Activated CD4-positive, alpha-beta T cell treated with anti-CD3 and anti-CD28 coated beads for 36 hours (primary cell): ENCODE measurements around the gene SCAMP2. TPM values are rescaled to one million over a fixed set of nuclear protein-coding genes. Genes with fewer than 3 reads are reported as not detected.
A peak's percentile ranks its signal among the peaks of the same experiment; 100 is the strongest.

Experiments used
- ATAC-seq: fragments of 200-7000 bp; cut with Tn5 transposase; one replicate; pipeline ENCODE4 v1.10.0; 2021; ENCODE audit warnings: mild to moderate bottlenecking, moderate library complexity
- CTCF ChIA-PET: fragments of 350-600 bp; sonication (Branson Sonifier 250); formaldehyde crosslinking; loops from one replicate; lab custom pipeline; 2021; ENCODE audit warnings: antibody characterized with exemption; lab: Charles Lee
- POLR2A ChIA-PET: fragments of 350-600 bp; sonication (Branson Sonifier 250); formaldehyde crosslinking; loops from one replicate; lab custom pipeline; 2021; ENCODE audit warnings: antibody characterized with exemption, inconsistent platforms; lab: Charles Lee
- DNase-seq: peaks from one replicate; pipeline ENCODE4 v3.0.0-alpha.2; 2020
- H3K27ac Mint-ChIP-seq: one replicate; pipeline ENCODE4 v1.8.0; 2021; ENCODE audit warnings: mixed read lengths
- H3K27me3 Mint-ChIP-seq: one replicate; pipeline ENCODE4 v1.8.0; 2021; ENCODE audit warnings: mixed read lengths
- H3K36me3 Mint-ChIP-seq: one replicate; pipeline ENCODE4 v1.8.0; 2021; ENCODE audit warnings: low read depth, mixed read lengths
- H3K4me1 Mint-ChIP-seq: one replicate; pipeline ENCODE4 v1.8.0; 2021; ENCODE audit warnings: mixed read lengths
- H3K4me3 Mint-ChIP-seq: one replicate; pipeline ENCODE4 v1.8.0; 2021; ENCODE audit warnings: mild to moderate bottlenecking, moderate library complexity, mixed read lengths
- H3K9me3 Mint-ChIP-seq: one replicate; pipeline ENCODE4 v1.8.0; 2021; ENCODE audit warnings: low read depth, mixed read lengths
- intact Hi-C, 2 experiments: fragments of 100-400 bp; cut with DNase I in 1 of 2; cut with micrococcal nuclease in 1 of 2; formaldehyde crosslinking; loops; one replicate each; pipeline versions ENCODE4 v1.14.2 to v1.15.1; 2022 to 2024; cut with DNase I, micrococcal nuclease
- total RNA-seq, 2 experiments: library from RNA; stranded (reverse); gene quantifications; one replicate each; pipeline ENCODE4 v1.2.3, GENCODE V29; 2021

SCAMP2 gene
- total RNA-seq, 2 experiments from 2014 or later: 61.6 to 83.4 TPM

DNA sequence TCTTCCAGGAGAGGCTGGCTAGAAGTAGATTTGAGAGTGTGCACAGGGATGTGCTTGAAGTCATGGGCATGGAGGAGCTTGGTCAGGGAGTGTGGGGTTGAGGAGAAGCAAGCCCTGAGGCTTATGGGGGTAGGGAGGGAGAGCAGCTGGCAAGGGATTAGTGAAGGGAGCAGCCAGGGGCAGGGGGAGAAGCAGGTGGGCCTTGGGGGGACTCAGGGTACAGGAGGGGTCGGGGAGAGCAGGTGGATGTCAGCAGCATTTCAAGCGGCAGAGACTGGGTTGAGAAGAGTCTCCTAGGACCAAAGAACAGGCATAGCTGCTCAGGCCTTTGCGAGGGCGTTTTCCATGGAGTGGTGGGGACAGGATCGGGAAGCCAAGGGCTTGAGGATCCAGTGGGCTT, 63.9 kb downstream of the SCAMP2 start:
- ChIA-PET POLR2A (interaction anchor here (0.6 kb wide), 1 partner anchor 52 kb away, joined by 3 read pairs; no protein-coding TSS in a partner anchor), CTCF (interaction anchor here (0.8 kb wide), 1 partner anchor 158 kb away, joined by 3 read pairs; no protein-coding TSS in a partner anchor)
- H3K9me3 Mint-ChIP-seq: no peaks in the 10 kb centered on the region
- no peaks in the 10 kb centered on the region for H3K27me3 Mint-ChIP-seq
- H3K27ac Mint-ChIP-seq: no peak overlapping the region
- no peak overlapping the region for H3K4me3 Mint-ChIP-seq
- no peak for ATAC-seq
- intact Hi-C loops: no loop called here
- H3K36me3 Mint-ChIP-seq: peaks cover 7% of the 10 kb centered on the region
- no peak for DNase-seq
- H3K4me1 Mint-ChIP-seq: peaks cover 21% of the 10 kb centered on the region

DNA sequence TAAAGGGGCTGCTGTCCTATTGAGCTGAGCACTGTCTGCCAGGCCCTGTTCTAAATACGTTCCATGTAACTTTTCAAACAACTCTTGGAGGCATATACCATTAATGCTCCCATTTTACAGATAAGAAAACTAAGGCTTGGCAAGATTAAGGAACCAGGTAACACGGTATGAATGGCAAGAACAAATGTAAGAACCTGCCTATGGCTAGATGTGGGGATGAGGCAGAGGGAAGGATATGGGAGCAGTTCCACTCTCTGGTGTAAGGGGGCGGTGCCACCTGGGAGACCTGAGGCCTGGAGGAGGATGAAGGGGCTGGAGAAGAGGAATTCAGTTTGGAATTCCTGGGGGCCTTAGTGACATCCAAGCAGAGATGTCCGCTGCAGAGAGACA, 64.3 kb downstream of the SCAMP2 start:
- ChIA-PET POLR2A (no interaction called here), CTCF (interaction anchor here (0.6 to 1.2 kb wide), 4 partner anchors 14 to 157 kb away, joined by 3 read pairs; no protein-coding TSS in a partner anchor)
- ATAC-seq: no peak
- intact Hi-C loops: no loop called here
- no peak for DNase-seq
- H3K27me3 Mint-ChIP-seq: no peaks in the 10 kb centered on the region
- H3K27ac Mint-ChIP-seq: no peak overlapping the region
- H3K4me3 Mint-ChIP-seq: no peak overlapping the region
- H3K36me3 Mint-ChIP-seq: peaks cover 11% of the 10 kb centered on the region
- no peaks in the 10 kb centered on the region for H3K9me3 Mint-ChIP-seq
- peaks cover 21% of the 10 kb centered on the region for H3K4me1 Mint-ChIP-seq

DNA sequence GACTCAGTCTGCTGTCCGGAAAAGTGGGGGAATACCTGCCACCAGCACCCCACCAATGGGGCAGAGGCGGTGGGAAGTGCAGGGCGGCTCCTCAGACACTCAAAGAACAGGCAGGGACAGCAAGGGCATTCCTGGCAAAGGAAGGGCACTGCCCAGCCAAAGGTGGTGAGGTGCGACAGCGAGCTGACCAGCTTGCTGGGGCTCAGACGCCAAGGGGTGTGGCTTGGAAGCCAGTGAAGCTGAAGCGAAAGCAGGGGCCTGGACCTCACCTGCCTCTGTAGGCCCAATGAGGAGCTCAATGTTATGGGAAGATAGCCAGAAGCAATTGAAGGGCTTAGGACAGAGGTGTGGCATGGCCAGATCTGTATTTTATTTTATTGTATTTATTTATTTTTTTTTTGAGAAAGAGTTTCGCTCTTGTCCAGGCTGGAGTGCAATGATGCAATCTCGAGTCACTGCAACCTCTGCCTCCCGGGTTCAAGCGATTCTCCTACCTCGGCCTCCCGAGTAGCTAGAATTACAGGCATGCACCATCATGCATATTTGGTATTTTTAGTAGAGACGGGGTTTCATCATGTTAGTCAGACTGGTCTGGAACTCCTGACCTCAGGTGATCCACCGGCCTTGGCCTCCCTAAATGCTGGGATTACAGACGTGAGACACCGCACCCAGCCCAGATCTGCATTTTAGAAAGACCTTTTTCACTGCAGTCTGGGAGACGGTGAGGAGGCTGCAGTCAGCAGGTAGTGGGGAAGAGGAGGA, 64.9 kb downstream of the SCAMP2 start:
- DNase-seq: no peak
- intact Hi-C loops: no loop called here
- ChIA-PET CTCF (interaction anchor here (0.6 to 1.9 kb wide), 9 partner anchors 13 to 176 kb away, joined by 3 to 6 read pairs (median 3); no protein-coding TSS in a partner anchor), POLR2A (interaction anchor here (0.6 to 0.7 kb wide), 3 partner anchors 25 to 161 kb away, joined by 3 to 9 read pairs (median 4); no protein-coding TSS in a partner anchor)
- Mint-ChIP-seq H3K9me3 (no peaks in the 10 kb centered on the region), H3K36me3 (peaks cover 12% of the 10 kb centered on the region), H3K4me1 (peaks cover 21% of the 10 kb centered on the region), H3K27ac (peak overlapping the region; percentile 70), H3K27me3 (no peaks in the 10 kb centered on the region), H3K4me3 (no peak overlapping the region)
- ATAC-seq: peak; percentile 6

- ATAC-seq (no peak), DNase-seq (no peak)
- intact Hi-C loops: no loop called here
- Mint-ChIP-seq H3K36me3 (peaks cover 19% of the 10 kb centered on the region), H3K4me3 (no peak overlapping the region), H3K27ac (peak overlapping the region; percentile 32), H3K4me1 (peaks cover 21% of the 10 kb centered on the region), H3K27me3 (no peaks in the 10 kb centered on the region), H3K9me3 (no peaks in the 10 kb centered on the region)
- ChIA-PET POLR2A (no interaction called here), CTCF (interaction anchor here (0.8 to 1.9 kb wide), 5 partner anchors 9 to 194 kb away, joined by 3 to 6 read pairs (median 3); no protein-coding TSS in a partner anchor)
Measured at GRCh38 chr15:74807282-74807681, 65.9 kb downstream of the SCAMP2 start.

GRCh38 chr15:74804935-74805334, 68.2 kb downstream of the SCAMP2 start:
- H3K9me3 Mint-ChIP-seq: no peaks in the 10 kb centered on the region
- ChIA-PET CTCF (interaction anchor here (1.0 to 2.9 kb wide), 8 partner anchors 12 to 170 kb away, joined by 3 to 16 read pairs (median 4); no protein-coding TSS in a partner anchor), POLR2A (interaction anchor here (1.1 to 1.2 kb wide), 2 partner anchors 11 to 121 kb away, joined by 4 to 7 read pairs; no protein-coding TSS in a partner anchor)
- ATAC-seq: no peak
- H3K4me1 Mint-ChIP-seq: peaks cover 25% of the 10 kb centered on the region
- DNase-seq: no peak
- peak overlapping the region; percentile 12 for H3K27ac Mint-ChIP-seq
- peaks cover 37% of the 10 kb centered on the region for H3K36me3 Mint-ChIP-seq
- intact Hi-C loops: loop anchor here in 1 of 2 experiments (5.0 kb wide), 1 partner anchor 37 kb away; the partner anchor contains the start of gene ULK3
- no peak overlapping the region for H3K4me3 Mint-ChIP-seq
- no peaks in the 10 kb centered on the region for H3K27me3 Mint-ChIP-seq

DNA sequence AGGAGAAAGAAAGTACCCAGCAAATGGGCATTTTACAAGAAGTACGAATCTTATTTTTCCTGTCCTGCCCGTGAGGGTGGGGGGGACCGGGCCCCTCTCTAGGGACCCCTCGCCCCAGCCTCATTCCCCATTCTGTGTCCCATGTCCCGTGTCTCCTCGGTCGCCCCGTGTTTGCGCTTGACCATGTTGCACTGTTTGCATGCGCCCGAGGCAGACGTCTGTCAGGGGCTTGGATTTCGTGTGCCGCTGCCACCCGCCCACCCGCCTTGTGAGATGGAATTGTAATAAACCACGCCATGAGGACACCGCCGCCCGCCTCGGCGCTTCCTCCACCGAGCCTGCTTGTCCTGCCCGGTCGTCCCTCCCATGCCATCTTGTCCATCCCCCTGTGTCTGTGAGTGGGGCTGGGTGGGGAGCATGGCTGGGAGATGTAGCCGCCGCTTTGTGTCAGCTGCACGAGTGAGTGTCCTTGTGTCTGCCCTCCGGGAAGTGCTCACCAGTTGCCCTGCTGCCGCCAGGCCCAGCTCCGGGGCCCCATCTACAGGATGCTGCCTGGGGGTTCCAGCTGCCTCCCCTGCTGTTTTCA, 70.2 kb downstream of the SCAMP2 start:
- H3K27ac Mint-ChIP-seq: peak overlapping the region; percentile 51
- no peak for ATAC-seq
- ChIA-PET CTCF (interaction anchor here (1.4 kb wide), 1 partner anchor 15 kb away, joined by 9 read pairs; no protein-coding TSS in a partner anchor), POLR2A (no interaction called here)
- H3K36me3 Mint-ChIP-seq: peaks cover 55% of the 10 kb centered on the region
- H3K27me3 Mint-ChIP-seq: no peaks in the 10 kb centered on the region
- H3K4me1 Mint-ChIP-seq: peaks cover 34% of the 10 kb centered on the region
- intact Hi-C loops: loop anchor here in 1 of 2 experiments (5.0 kb wide), 1 partner anchor 39 kb away; the partner anchor contains the start of gene ULK3
- DNase-seq: no peak
- H3K4me3 Mint-ChIP-seq: no peak overlapping the region
- H3K9me3 Mint-ChIP-seq: no peaks in the 10 kb centered on the region

GRCh38 chr15:74802290-74802689, 70.9 kb downstream of the SCAMP2 start:
- POLR2A ChIA-PET: no interaction called here
- peaks cover 56% of the 10 kb centered on the region for H3K36me3 Mint-ChIP-seq
- DNase-seq (no peak), ATAC-seq (no peak)
- no peaks in the 10 kb centered on the region for H3K27me3 Mint-ChIP-seq
- no peak overlapping the region for H3K4me3 Mint-ChIP-seq
- no peak overlapping the region for H3K27ac Mint-ChIP-seq
- peaks cover 37% of the 10 kb centered on the region for H3K4me1 Mint-ChIP-seq
- H3K9me3 Mint-ChIP-seq: no peaks in the 10 kb centered on the region
- intact Hi-C loops: loop anchor here in 1 of 2 experiments (5.0 kb wide), 1 partner anchor 40 kb away; the partner anchor contains the start of gene ULK3
- CTCF ChIA-PET: interaction anchor here (0.7 kb wide), 1 partner anchor 15 kb away, joined by 3 read pairs; no protein-coding TSS in a partner anchor

DNA sequence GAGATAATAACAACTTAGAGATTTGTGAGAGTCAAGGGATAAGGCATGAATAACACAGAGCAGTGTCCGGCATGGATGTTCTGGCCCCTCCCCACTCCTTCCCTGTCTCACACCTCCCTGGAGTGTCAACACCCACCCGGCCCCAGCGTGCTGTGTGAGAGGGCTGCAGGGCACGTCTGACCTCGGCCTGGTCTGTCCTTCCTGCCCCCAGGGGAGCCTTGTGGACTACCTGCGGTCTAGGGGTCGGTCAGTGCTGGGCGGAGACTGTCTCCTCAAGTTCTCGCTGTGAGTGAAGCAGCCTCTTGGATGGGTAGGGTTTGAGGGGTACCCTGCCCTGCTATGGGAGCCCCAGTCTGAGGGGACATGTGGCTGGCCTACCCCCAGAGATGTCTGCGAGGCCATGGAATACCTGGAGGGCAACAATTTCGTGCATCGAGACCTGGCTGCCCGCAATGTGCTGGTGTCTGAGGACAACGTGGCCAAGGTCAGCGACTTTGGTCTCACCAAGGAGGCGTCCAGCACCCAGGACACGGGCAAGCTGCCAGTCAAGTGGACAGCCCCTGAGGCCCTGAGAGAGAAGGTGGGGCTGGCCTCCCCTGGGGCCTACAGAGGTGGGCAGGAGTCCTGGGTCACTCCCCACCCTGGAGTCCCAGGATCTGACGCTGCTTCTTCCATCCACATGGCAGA, 71.7 kb downstream of the SCAMP2 start:
- ATAC-seq (no peak), DNase-seq (no peak)
- no peaks in the 10 kb centered on the region for H3K27me3 Mint-ChIP-seq
- H3K4me1 Mint-ChIP-seq: peaks cover 34% of the 10 kb centered on the region
- ChIA-PET CTCF (interaction anchor here (0.8 to 2.8 kb wide), 4 partner anchors 21 to 164 kb away, joined by 3 to 93 read pairs (median 24); partner anchors contain the start of gene CSK), POLR2A (no interaction called here)
- intact Hi-C loops: loop anchor here (2.0 to 5.0 kb wide), 3 partner anchors 19 to 41 kb away; partner anchors contain the start of genes CSK (in 1 of the 2) and ULK3 (in 1 of the 2)
- H3K4me3 Mint-ChIP-seq: no peak overlapping the region
- H3K27ac Mint-ChIP-seq: no peak overlapping the region
- peaks cover 58% of the 10 kb centered on the region for H3K36me3 Mint-ChIP-seq
- no peaks in the 10 kb centered on the region for H3K9me3 Mint-ChIP-seq

DNA sequence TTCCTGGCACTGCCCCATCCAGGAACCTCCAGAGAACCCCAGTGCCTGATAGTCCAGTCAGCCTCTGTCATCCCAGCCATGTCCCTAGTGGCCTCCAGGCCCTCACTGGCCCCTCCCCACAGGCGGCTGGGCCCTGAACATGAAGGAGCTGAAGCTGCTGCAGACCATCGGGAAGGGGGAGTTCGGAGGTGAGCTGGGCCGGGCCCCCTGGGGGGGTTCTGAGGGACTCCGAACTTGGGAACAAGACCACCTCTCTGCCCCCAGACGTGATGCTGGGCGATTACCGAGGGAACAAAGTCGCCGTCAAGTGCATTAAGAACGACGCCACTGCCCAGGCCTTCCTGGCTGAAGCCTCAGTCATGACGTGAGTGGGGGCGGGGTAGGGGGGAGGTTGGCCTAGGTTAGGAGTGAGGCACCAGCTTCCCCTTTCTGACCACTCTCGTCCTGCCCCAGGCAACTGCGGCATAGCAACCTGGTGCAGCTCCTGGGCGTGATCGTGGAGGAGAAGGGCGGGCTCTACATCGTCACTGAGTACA, 72.5 kb downstream of the SCAMP2 start:
- peaks cover 39% of the 10 kb centered on the region for H3K4me1 Mint-ChIP-seq
- ChIA-PET POLR2A (interaction anchor here (0.6 to 1.1 kb wide), 2 partner anchors 10 to 23 kb away, joined by 3 to 4 read pairs; no protein-coding TSS in a partner anchor), CTCF (interaction anchor here (0.6 to 6.1 kb wide), 9 partner anchors 10 to 163 kb away, joined by 3 to 93 read pairs (median 4); partner anchors contain the start of gene CSK)
- no peak for DNase-seq
- intact Hi-C loops: loop anchor here (1.0 to 5.0 kb wide), 4 partner anchors 18 to 42 kb away; partner anchors contain the start of genes CSK (in 1 of the 2) and ULK3 (in 1 of the 2)
- H3K4me3 Mint-ChIP-seq: no peak overlapping the region
- no peak for ATAC-seq
- peaks cover 64% of the 10 kb centered on the region for H3K36me3 Mint-ChIP-seq
- no peaks in the 10 kb centered on the region for H3K27me3 Mint-ChIP-seq
- H3K9me3 Mint-ChIP-seq: no peaks in the 10 kb centered on the region
- peak overlapping the region; percentile 25 for H3K27ac Mint-ChIP-seq
